HT1080 (cell line): Measurements from ENCODE around the gene LIFR. TPM values are rescaled to one million over a fixed set of nuclear protein-coding genes. Genes with fewer than 3 reads are reported as not detected.
"Not testable (repeated sequence)": the region's sequence is repeated elsewhere in the genome, so short reads cannot be mapped to it uniquely, and the experiment has no call there.

ENCODE experiments used
- DNase-seq: peaks from one replicate; pipeline ENCODE4 v3.0.0-alpha.2; 2015; ENCODE audit warnings: low read depth
- total RNA-seq: library from RNA; depleted of rRNA; stranded (reverse); fragments of >200 nt; shearing (Covaris generic); gene quantifications from 2 replicates; pipeline ENCODE4 v1.2.3, GENCODE V29; 2014

LIFR gene
- total RNA-seq, 1 experiment from 2014 or later: 4.0 TPM

- DNase-seq: no peak
Measured at GRCh38 chr5:38527475-38527874, 29.0 kb downstream of the LIFR start.

DNA sequence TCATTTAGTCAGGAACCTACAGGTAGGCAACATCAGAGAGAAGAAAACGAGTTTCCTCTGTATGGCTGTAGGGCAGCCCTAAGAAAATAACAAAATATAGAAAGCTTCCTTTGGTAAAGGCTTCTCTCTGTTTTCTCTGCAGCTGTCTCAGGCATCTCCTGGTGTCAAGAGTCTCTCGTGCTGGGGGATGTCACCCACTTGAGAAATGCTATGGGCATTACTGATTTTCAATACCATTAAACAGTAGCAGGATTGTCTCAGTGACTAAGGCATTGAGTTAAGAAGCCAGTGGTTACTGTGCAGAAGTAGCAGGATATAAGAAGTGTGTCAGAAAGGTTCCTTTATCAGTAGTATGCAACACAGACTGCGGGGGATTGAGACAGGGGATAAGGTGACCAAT is 32.4 kb downstream of the LIFR start:
- DNase-seq: no peak

DNA sequence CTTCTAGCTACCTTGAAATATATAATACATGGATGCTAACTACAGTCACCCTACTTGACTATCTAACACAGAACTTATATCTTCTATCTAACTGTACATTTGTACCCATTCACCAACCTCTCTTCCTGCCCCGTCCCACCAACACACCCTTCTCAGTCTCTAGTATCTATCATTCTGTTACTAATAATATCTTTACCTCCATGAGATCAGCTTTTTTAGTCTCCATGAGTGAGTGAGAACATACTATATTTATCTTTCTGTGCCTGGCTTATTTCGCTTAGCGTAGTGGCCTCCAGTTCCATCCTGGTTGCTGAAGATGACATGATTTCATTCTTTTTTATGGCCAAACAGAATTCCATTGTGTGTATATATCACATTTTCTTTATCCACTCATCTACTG is 37.0 kb downstream of the LIFR start:
- no peak for DNase-seq

- DNase-seq: no peak
Measured at GRCh38 chr5:38518341-38518740, 38.1 kb downstream of the LIFR start.

DNA sequence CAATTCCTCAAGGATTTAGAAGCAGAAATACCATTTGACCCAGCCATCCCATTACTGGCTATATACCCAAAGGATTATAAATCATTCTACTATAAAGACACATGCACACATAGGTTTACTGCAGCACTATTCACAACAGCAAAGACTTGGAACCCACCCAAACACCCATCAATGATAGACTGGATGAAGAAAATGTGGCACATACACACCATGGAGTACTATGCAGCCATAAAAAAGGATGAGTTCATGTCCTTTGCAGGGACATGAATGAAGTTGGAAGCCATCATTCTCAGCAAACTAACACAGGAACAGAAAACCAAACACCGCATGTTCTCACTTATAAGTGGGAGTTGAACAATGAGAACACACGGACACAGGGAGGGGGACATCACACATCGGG is 39.8 kb downstream of the LIFR start:
- DNase-seq: not testable (repeated sequence)

GRCh38 chr5:38515646-38516045 is 40.8 kb downstream of the LIFR start:
- DNase-seq: peak; percentile 4

DNA sequence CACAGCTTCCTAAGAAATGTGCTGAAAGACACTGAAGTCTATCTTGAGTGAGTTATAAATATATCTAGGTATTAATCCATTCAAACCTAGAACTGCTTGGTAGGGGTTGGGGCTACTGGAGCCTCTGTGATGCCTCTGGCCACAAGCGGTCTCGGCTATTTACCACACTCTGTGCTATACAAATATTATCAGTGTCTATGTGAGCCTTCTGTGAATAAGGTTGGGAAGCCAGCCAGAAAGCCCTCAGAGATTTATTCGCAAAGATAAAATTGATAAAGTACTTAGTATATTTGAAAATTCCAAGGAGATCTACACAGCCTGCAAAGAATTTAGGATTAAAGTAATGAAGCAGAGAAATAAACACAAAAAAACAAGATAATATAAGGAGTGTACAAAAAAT is 41.4 kb downstream of the LIFR start:
- DNase-seq: no peak

- DNase-seq: peak; percentile 70
Measured at GRCh38 chr5:38509185-38509584, 47.3 kb downstream of the LIFR start.

DNA sequence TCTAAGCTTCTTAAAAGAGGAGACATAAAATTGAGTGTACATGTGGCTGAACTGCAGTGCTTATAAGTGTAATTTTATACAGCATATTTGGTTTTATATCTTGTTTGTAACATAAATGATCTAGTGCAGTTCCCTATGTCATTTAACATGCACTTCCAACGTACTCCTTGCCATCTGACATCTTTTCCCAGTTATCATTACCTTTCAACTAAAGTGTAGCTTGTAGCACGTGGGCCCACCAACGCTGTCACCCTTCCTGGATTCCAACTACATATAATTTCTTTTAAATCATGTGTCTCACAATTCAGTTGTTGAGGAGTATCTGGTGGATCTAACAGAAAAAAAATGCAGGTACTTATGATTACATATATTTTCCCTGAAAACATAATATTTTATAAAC is 50.1 kb downstream of the LIFR start:
- DNase-seq: no peak

- DNase-seq: peak; percentile 49
Measured at GRCh38 chr5:38500573-38501260, 55.7 kb downstream of the LIFR start.

- peak; percentile 13 for DNase-seq
Measured at GRCh38 chr5:38497946-38498345, 58.5 kb downstream of the LIFR start.

DNA sequence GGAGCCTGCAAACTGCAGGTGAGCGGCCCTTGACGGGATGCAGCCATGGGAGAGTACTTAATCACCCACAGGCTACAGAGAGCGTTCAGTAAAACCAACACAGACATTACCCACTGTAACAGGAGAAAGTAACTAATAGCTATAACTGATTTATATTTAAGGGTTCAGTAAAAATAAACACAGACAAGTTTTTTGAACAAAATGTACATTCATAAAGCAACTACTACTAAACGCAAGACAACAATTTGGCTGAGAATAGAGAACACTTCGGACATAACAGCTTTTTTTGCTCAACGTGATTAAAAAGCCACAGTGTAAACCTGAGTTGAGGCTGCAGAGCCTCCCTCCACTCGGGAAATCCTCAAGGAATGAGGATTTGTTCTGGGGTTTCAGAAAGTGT is 61.7 kb downstream of the LIFR start:
- DNase-seq: no peak

- no peak for DNase-seq
Measured at GRCh38 chr5:38494175-38494574, 62.3 kb downstream of the LIFR start.

GRCh38 chr5:38483805-38484398 is 72.5 kb downstream of the LIFR start:
- no peak for DNase-seq

DNA sequence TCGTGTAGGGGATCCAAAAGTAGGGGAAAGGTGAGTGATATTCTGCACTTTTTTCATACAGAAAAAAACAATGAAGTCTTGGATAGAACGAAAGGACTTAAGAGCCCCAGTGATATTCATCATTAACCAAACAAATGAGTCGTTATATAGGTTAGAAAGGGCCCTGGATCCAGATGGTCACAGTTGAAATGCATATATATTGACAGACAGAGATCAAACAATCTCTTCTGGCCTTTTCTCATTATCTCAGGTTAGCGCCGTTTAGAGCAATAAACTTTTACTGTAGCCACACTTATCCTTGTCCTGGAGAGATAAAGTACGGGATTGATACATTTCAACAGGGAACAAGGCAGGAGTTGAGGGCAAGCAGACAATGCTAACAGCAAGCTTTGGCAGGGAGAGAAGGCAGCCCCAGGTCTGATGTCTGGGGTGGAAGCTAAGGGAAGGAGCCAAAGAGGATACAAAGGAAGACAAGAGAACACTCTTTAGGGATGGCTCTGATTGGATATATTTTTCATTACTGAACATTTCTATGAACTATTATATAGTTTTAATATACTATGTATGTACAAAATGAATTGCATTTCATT is 77.0 kb downstream of the LIFR start:
- DNase-seq: peak; percentile 34

GRCh38 chr5:38478878-38479277 is 77.6 kb downstream of the LIFR start:
- no peak for DNase-seq

GRCh38 chr5:38478166-38478565 is 78.3 kb downstream of the LIFR start:
- DNase-seq: no peak

DNA sequence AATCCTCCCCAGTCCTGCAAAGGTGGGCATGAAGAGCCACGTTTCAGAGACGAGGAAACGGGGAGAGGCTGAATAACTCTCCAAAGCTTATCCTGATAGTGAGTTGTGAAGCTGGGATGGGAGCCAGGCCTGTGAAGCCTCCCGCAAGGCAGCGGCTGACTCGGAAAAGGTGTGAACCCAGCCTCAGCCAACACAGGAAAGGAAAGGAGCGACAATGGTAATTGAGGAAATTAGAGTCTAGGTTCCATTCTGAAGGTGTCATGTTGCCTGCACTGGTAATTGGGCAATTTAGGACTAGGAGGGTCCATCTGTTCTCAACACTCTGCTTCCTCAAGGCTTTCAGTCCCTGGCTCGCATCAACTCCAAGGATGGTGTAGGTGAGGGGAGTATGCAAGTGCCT is 83.4 kb downstream of the LIFR start:
- DNase-seq: no peak

GRCh38 chr5:38472541-38472940 is 83.9 kb downstream of the LIFR start:
- DNase-seq: no peak

DNA sequence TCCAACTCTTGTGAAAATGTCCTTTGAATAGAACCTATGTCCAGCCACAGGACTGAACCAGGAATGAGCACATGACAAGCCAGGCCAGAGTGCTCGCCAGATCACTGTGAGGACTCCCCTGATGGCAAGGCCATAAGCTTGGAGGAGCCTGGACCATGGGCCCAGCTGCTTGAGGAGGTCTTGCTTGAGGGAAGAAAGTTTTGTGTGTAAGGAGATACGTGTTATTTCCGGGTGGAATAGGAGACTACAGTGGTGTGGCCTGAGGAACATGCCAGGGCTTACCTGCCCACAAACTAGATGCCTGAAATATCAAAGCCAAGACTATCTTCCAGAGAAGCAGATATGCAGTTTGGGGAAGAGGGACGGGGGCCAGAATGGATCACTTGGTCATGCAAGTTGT is 84.7 kb downstream of the LIFR start:
- DNase-seq: no peak

- no peak for DNase-seq
Measured at GRCh38 chr5:38469707-38470267, 86.7 kb downstream of the LIFR start.

GRCh38 chr5:38468978-38469706 is 87.3 kb downstream of the LIFR start:
- no peak for DNase-seq
